Esophagus squamous epithelium (tissue), 5 donors: Measurements from ENCODE around the gene CNTNAP2. TPM values are rescaled to one million over a fixed set of nuclear protein-coding genes. Genes with fewer than 3 reads are reported as not detected.

Experiments
- DNase-seq: peaks from one replicate; lab custom pipeline; 2025; lab: John Stamatoyannopoulos, UW
- H3K27ac ChIP-seq, 4 donors: fragments of 200-600 bp; sonication (generic); one replicate each; pipeline ENCODE4 v1.5.1; 2016 to 2019; ENCODE audit warnings: mild to moderate bottlenecking in 1 of 4
- H3K27me3 ChIP-seq, 4 donors: fragments of 200-600 bp; sonication (generic); 1 replicate in 3 of 4; 2 replicates in 1 of 4; pipeline versions ENCODE4 v1.5.1 to v1.6.0; 2017 to 2021; ENCODE audit warnings: antibody characterized with exemption in 1 of 4
- H3K36me3 ChIP-seq, 3 donors: fragments of 200-600 bp; sonication (generic); one replicate each; pipeline ENCODE4 v1.5.1; 2016 to 2019
- H3K4me1 ChIP-seq, 3 donors: fragments of 200-600 bp; sonication (generic); one replicate each; pipeline ENCODE4 v1.5.1; 2017 to 2019
- H3K4me3 ChIP-seq, 4 donors: fragments of 200-600 bp; sonication (generic); 1 replicate in 3 of 4; 2 replicates in 1 of 4; pipeline ENCODE4 v1.5.1; 2016 to 2019; ENCODE audit warnings: mild to moderate bottlenecking in 2 of 4, moderate library complexity in 1 of 4
- H3K9me3 ChIP-seq, 3 donors: fragments of 200-600 bp; sonication (generic); one replicate each; pipeline ENCODE4 v1.5.1; 2016 to 2019
- CTCF ChIP-seq, 6 experiments: fragments of 450-650 bp in 4 of 6; fragments of 200-600 bp in 2 of 6; sonication (generic) in 2 of 6; IDR thresholded peaks; one replicate each; pipeline ENCODE4 v1.5.1; 2016 to 2019; ENCODE audit warnings: antibody characterized with exemption in 6 of 6, mild to moderate bottlenecking in 4 of 6, moderate library complexity in 4 of 6
- POLR2A ChIP-seq, 4 donors: fragments of 450-650 bp; IDR thresholded peaks; one replicate each; pipeline ENCODE4 v1.6.1; 2017; ENCODE audit warnings: antibody characterized with exemption in 4 of 4, mild to moderate bottlenecking in 4 of 4, moderate library complexity in 3 of 4
- WGBS, 2 donors: methylation state at CpG; one replicate each; pipeline ENCODE4 v1.1.5; 2018; 5-methylcytosine and 5-hydroxymethylcytosine counted together
- intact Hi-C: fragments of 100-400 bp; cut with DNase I; formaldehyde crosslinking; loops from one replicate; pipeline ENCODE4 v1.15.0; 2022
- total RNA-seq, 4 donors: library from RNA; depleted of rRNA; stranded (reverse); fragments of >200 nt; gene quantifications; one replicate each; pipeline ENCODE4 v1.1.0, GENCODE V29; 2016
- donor health status: DM: yes; HTN: yes; CAD: no.

CNTNAP2 gene
- total RNA-seq, 4 donors from 2014 or later = 0.95 to 2.3 (median 1.2) TPM

- intact Hi-C loops = no loop called here
- Histone ChIP-seq H3K36me3 (no peaks in the 10 kb centered on the region), H3K27me3 (no peaks in the 10 kb centered on the region), H3K27ac (no peak overlapping the region), H3K4me3 (no peak overlapping the region), H3K9me3 (no peaks in the 10 kb centered on the region), H3K4me1 (no peaks in the 10 kb centered on the region)
- DNase-seq = no peak
- no peak for TF ChIP-seq CTCF (IDR thresholded peaks at IDR 0.05)
- TF ChIP-seq POLR2A (IDR thresholded peaks at IDR 0.05) = no peak
- WGBS, 2 donors = 42 to 63% methylated on average over 3 of the region's 3 CpGs
These were observed 2056.8 kb downstream of the CNTNAP2 start for GRCh38 chr7:148173369-148173768.

- intact Hi-C loops = no loop called here
- Histone ChIP-seq H3K27ac (no peak overlapping the region), H3K36me3 (no peaks in the 10 kb centered on the region), H3K4me3 (no peak overlapping the region), H3K9me3 (no peaks in the 10 kb centered on the region), H3K27me3 (no peaks in the 10 kb centered on the region), H3K4me1 (no peaks in the 10 kb centered on the region)
- TF ChIP-seq CTCF (IDR thresholded peaks at IDR 0.05) (no peak), POLR2A (IDR thresholded peaks at IDR 0.05) (no peak)
- no peak for DNase-seq
- whole genome bisulfite sequencing, 2 donors = 77 to 83% methylated on average over 6 to 7 of the region's 8 CpGs
These were observed 2057.8 kb downstream of the CNTNAP2 start for GRCh38 chr7:148174376-148174775.

GRCh38 chr7:148175512-148175911 lies 2058.9 kb downstream of the CNTNAP2 start:
- H3K27me3 ChIP-seq = no peaks in the 10 kb centered on the region

GRCh38 chr7:148177972-148178371 lies 2061.4 kb downstream of the CNTNAP2 start:
- intact Hi-C loops = no loop called here
- no peak overlapping the region for H3K27ac ChIP-seq

More at GRCh38 chr7:148175512-148175911, 2058.9 kb downstream of the CNTNAP2 start:
- Histone ChIP-seq H3K36me3 (no peaks in the 10 kb centered on the region), H3K4me3 (no peak overlapping the region), H3K4me1 (no peaks in the 10 kb centered on the region), H3K9me3 (no peaks in the 10 kb centered on the region), H3K27ac (no peak overlapping the region)
- intact Hi-C loops = no loop called here
- WGBS, 2 donors = 86 to 91% methylated on average over 2 of the region's 2 CpGs
- TF ChIP-seq CTCF (IDR thresholded peaks at IDR 0.05) (no peak), POLR2A (IDR thresholded peaks at IDR 0.05) (no peak)
- DNase-seq = no peak

GRCh38 chr7:148180075-148180474 lies 2063.5 kb downstream of the CNTNAP2 start:
- Histone ChIP-seq H3K4me3 (no peak overlapping the region), H3K36me3 (no peaks in the 10 kb centered on the region), H3K27me3 (no peaks in the 10 kb centered on the region), H3K27ac (no peak overlapping the region), H3K4me1 (no peaks in the 10 kb centered on the region), H3K9me3 (no peaks in the 10 kb centered on the region)
- no peak for TF ChIP-seq POLR2A (IDR thresholded peaks at IDR 0.05)
- no peak for TF ChIP-seq CTCF (IDR thresholded peaks at IDR 0.05)
- intact Hi-C loops = no loop called here
- DNase-seq = no peak

More at GRCh38 chr7:148177972-148178371, 2061.4 kb downstream of the CNTNAP2 start:
- DNase-seq = no peak
- Histone ChIP-seq H3K27me3 (no peaks in the 10 kb centered on the region), H3K9me3 (no peaks in the 10 kb centered on the region), H3K36me3 (no peaks in the 10 kb centered on the region), H3K4me1 (no peaks in the 10 kb centered on the region), H3K4me3 (no peak overlapping the region)
- TF ChIP-seq POLR2A (IDR thresholded peaks at IDR 0.05) (no peak), CTCF (IDR thresholded peaks at IDR 0.05) (no peak)
